Middle frontal gyrus (tissue), 1 donor: ENCODE results near the gene OR2A12.
"Not testable (repeated sequence)": the region's sequence is repeated elsewhere in the genome, so short reads cannot be mapped to it uniquely, and the experiment has no call there.

Source experiments
- DNase-seq: peaks from one replicate; pipeline ENCODE4 v3.0.0-alpha.2; 2015; ENCODE audit warnings: low spot score; ENCODE audit errors: extremely low spot score

Gene OR2A12

GRCh38 chr7:144118341-144118740 is 32.3 kb downstream of the OR2A12 start:
- DNase-seq: no peak

GRCh38 chr7:144122876-144123275 is 36.8 kb downstream of the OR2A12 start, which contains the start of gene OR2A14:
Gene OR2A14 (plus strand): TSS chr7:144123176. CDS start chr7:144129113, 5,937 bp downstream.
- DNase-seq: no peak

- no peak for DNase-seq
Observed at GRCh38 chr7:144127714-144128334, 41.7 kb downstream of the OR2A12 start.

DNA sequence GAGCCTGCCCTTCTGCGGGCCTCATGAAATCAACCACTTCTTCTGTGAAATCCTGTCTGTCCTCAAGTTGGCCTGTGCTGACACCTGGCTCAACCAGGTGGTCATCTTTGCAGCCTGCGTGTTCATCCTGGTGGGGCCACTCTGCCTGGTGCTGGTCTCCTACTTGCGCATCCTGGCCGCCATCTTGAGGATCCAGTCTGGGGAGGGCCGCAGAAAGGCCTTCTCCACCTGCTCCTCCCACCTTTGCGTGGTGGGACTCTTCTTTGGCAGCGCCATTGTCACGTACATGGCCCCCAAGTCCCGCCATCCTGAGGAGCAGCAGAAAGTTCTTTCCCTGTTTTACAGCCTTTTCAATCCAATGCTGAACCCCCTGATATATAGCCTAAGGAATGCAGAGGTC is 43.5 kb downstream of the OR2A12 start:
- not testable (repeated sequence) for DNase-seq

DNA sequence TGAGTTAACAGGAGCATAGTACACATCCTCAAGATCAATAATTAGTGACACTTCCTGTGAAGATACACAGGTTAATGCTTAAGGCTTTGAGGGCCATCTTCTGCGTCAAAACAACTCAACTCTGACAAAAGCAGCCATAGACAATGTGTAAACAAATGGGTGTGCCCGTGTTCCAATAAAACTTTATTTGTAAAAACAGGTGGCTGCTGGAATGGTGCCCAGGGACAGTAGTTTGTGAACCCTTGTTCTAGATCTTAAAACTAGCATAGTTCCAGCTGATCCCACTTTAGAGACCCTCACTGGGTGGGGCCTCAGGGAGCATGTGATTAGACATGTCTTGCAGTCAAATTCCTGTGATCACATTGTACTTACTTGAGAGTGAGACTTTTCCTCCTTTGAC is 44.7 kb downstream of the OR2A12 start:
- DNase-seq: no peak

DNA sequence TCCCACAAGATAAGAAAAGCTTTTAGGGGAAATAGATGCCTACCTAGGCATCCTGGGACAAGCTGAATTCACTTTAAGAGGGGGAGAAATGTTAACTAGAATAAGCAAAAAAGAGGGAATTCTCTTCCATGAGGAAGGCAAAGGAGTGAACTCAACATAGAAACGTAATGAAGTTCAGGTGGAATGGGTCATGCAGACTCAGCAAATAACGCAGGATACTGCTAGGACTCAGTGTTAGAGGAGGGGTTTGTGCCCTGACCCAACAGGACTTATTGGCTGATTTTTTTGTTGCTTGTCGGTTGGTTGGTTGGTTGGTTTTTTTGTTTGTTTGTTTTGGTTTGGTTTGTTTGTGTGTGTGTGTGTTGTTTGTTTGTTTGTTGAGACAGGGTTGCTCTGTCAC is 46.2 kb downstream of the OR2A12 start:
- no peak for DNase-seq

DNA sequence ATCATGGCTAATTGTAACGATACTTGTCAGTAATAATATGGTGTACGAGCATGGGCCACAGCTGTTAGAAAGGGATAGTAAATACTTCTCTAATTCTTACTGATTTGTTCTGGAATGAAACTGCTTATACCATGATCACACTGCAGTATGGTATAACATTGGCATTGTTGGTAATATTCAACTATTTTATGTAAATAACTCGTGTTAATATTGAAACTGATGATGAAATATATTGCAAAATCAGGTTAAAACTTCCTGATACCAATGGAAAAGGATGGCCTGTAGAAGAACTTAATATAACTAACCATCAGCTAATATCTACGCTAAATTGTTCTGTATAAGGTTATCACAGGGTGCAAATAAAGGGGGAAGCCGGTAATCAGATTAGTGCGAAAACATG is 47.2 kb downstream of the OR2A12 start:
- no peak for DNase-seq

GRCh38 chr7:144134116-144134515 is 48.0 kb downstream of the OR2A12 start:
- no peak for DNase-seq

GRCh38 chr7:144137501-144137900 is 51.4 kb downstream of the OR2A12 start:
- no peak for DNase-seq

DNA sequence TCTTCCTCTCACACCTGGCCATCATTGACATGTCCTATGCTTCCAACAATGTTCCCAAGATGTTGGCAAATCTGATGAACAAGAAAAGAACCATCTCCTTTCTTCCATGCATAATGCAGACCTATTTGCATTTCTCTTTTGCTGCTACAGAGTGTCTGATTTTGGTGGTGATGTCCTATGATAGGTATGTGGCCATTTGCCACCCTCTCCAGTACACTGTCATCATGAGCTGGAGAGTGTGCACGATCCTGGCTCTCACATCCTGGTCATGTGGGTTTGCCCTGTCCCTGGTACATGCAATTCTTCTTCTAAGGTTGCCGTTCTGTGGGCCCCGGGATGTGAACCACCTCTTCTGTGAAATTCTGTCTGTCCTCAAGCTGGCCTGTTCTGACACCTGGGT is 56.1 kb downstream of the OR2A12 start:
- no peak for DNase-seq

DNA sequence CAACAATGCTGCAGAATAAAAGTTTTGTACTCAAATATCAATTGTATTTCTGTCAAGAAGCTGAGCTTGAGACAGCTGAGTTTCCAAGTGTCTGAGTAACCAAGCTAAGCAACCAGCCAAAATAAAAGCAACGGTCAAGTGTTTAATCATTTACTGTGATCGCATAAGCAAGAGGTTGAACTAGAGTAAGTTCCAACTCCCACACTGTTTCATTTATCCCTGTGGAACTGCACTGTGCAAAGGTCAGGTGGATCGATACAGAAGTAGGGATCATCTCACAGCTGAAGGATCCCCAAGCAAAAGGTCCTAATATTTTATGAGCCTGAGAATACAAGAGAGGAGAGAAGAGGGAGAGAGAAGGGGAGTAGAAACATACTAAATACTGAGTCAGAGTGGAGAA is 58.3 kb downstream of the OR2A12 start:
- no peak for DNase-seq

DNA sequence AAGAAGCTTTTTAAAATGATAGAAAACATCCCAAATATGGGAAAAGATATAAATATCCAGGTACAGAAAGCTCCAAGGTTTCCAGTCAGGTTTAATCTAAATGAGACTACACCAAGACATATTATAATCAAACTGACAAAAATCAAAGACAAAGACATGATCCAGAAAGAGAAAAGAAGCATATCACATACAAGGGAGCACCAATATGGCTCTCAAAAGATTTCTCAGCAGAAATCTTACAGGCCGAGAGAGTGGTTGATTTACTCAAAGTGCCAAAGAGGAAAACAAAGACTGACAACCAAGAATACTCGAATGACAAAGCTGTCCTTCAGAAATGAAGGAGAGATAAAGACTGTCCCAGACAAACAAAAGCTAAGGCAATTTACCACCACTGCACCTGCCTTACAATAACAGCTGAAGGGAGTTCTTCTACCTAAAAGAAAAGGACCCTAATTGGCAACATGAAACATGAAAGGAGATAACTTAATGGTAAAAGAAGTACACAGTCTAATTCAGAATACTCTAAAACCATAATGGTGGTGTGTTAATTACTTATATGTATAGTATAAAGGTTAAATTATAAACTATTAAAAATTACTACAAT is 62.2 kb downstream of the OR2A12 start:
- DNase-seq: no peak
